Glutamatergic neuron (in vitro differentiated cells): ENCODE results near the gene DNMT3L. TPM values are rescaled to one million over a fixed set of nuclear protein-coding genes. Genes with fewer than 3 reads are reported as not detected.
A peak's percentile ranks its signal among the peaks of the same experiment; 100 is the strongest.

Experiments used
- DNase-seq: peaks from one replicate; pipeline ENCODE4 v3.0.0; 2022
- H3K27ac Mint-ChIP-seq: one replicate; pipeline ENCODE4 v1.8.0; 2020; ENCODE audit warnings: mild to moderate bottlenecking, mixed read lengths, inconsistent platforms; ENCODE audit not compliant: unreplicated experiment
- H3K27me3 Mint-ChIP-seq: one replicate; pipeline ENCODE4 v1.8.0; 2020; ENCODE audit warnings: mild to moderate bottlenecking, moderate library complexity, mixed read lengths, inconsistent platforms; ENCODE audit not compliant: unreplicated experiment
- H3K36me3 Mint-ChIP-seq: one replicate; pipeline ENCODE4 v1.8.0; 2020; ENCODE audit warnings: mild to moderate bottlenecking, mixed read lengths, inconsistent platforms; ENCODE audit not compliant: unreplicated experiment
- H3K4me1 Mint-ChIP-seq: one replicate; pipeline ENCODE4 v1.8.0; 2020; ENCODE audit warnings: mild to moderate bottlenecking, low read depth, mixed read lengths, inconsistent platforms; ENCODE audit not compliant: unreplicated experiment
- H3K4me3 Mint-ChIP-seq: one replicate; pipeline ENCODE4 v1.8.0; 2020; ENCODE audit warnings: mild to moderate bottlenecking, mixed read lengths, inconsistent platforms; ENCODE audit not compliant: unreplicated experiment
- H3K9me3 Mint-ChIP-seq: one replicate; pipeline ENCODE4 v1.8.0; 2020; ENCODE audit warnings: mild to moderate bottlenecking, moderate library complexity, mixed read lengths, inconsistent platforms; ENCODE audit not compliant: unreplicated experiment
- total RNA-seq: library from RNA; stranded (reverse); fragmentation: NEBNext Ultra II Directional; extraction: Animal tissue kit (Norgen Biotek cat#: 25700); gene quantifications from one replicate; pipeline ENCODE4 v1.2.1, GENCODE V29; 2021; ENCODE audit not compliant: unreplicated experiment
- TF ChIP-seq, protein P1 (sequence below): fragments of 200-600 bp; sonication (generic); IDR thresholded peaks from one replicate; pipeline ENCODE4 v1.5.0; 2021; ENCODE audit not compliant: partially characterized antibody, unreplicated experiment

DNMT3L gene
- total RNA-seq, 1 donor from 2014 or later, result not detected

DNA sequence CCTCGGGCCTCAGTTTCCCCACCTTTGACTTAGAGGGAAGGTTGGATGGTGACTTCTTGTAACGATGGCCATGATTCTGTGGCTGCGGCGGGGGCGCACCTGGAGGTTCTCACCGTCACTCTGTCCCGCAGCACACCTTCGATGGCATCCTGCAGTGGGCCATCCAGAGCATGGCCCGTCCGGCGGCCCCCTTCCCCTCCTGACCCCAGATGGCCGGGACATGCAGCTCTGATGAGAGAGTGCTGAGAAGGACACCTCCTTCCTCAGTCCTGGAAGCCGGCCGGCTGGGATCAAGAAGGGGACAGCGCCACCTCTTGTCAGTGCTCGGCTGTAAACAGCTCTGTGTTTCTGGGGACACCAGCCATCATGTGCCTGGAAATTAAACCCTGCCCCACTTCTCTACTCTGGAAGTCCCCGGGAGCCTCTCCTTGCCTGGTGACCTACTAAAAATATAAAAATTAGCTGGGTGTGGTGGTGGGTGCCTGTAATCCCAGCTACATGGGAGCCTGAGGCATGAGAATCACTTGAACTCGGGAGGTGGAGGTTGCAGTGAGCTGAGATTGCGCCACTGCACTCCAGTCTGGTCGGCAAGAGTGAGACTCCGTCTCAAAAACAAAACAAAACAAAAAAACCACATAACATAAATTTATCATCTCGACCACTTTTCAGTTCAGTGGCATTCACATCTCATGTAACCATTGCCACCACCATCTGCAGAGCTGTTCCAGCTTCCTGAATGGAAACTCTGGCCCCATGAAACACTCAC is 36.0 kb upstream of the DNMT3L start:
- no peak overlapping the region for H3K27ac Mint-ChIP-seq
- H3K27me3 Mint-ChIP-seq, result peaks cover 10% of the 10 kb centered on the region
- H3K4me3 Mint-ChIP-seq, result no peak overlapping the region
- peak; percentile 93 for DNase-seq
- TF ChIP-seq, protein P1, sequence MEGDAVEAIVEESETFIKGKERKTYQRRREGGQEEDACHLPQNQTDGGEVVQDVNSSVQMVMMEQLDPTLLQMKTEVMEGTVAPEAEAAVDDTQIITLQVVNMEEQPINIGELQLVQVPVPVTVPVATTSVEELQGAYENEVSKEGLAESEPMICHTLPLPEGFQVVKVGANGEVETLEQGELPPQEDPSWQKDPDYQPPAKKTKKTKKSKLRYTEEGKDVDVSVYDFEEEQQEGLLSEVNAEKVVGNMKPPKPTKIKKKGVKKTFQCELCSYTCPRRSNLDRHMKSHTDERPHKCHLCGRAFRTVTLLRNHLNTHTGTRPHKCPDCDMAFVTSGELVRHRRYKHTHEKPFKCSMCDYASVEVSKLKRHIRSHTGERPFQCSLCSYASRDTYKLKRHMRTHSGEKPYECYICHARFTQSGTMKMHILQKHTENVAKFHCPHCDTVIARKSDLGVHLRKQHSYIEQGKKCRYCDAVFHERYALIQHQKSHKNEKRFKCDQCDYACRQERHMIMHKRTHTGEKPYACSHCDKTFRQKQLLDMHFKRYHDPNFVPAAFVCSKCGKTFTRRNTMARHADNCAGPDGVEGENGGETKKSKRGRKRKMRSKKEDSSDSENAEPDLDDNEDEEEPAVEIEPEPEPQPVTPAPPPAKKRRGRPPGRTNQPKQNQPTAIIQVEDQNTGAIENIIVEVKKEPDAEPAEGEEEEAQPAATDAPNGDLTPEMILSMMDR, result peak; percentile 68
- H3K36me3 Mint-ChIP-seq, result no peaks in the 10 kb centered on the region
- H3K9me3 Mint-ChIP-seq, result no peaks in the 10 kb centered on the region
- peaks cover 2% of the 10 kb centered on the region for H3K4me1 Mint-ChIP-seq

DNA sequence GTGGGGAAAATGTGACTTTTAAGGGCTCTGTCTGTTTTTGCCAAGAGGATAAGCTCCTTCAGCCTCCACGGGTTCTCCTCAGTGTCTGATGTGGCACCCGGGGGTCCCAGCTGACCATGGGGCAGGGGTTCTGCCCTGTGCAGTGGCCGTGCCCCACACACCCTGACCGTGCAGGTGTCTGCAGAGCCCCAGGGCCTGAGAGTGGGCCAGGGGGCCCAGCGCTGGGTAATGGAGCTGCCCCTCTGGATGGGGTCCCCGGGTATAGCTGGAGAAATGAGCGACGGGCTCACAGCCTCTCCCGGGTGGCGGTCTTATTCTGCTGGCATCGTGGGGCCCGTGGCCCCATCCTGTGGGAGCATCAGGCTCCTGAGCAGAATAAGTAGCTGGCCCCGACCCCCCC is 35.2 kb upstream of the DNMT3L start:
- H3K27me3 Mint-ChIP-seq, result peaks cover 10% of the 10 kb centered on the region
- peaks cover 2% of the 10 kb centered on the region for H3K4me1 Mint-ChIP-seq
- no peaks in the 10 kb centered on the region for H3K36me3 Mint-ChIP-seq
- DNase-seq, result no peak
- H3K27ac Mint-ChIP-seq, result no peak overlapping the region
- H3K9me3 Mint-ChIP-seq, result peaks cover 2% of the 10 kb centered on the region
- H3K4me3 Mint-ChIP-seq, result no peak overlapping the region
- TF ChIP-seq, protein P1, result no peak

DNA sequence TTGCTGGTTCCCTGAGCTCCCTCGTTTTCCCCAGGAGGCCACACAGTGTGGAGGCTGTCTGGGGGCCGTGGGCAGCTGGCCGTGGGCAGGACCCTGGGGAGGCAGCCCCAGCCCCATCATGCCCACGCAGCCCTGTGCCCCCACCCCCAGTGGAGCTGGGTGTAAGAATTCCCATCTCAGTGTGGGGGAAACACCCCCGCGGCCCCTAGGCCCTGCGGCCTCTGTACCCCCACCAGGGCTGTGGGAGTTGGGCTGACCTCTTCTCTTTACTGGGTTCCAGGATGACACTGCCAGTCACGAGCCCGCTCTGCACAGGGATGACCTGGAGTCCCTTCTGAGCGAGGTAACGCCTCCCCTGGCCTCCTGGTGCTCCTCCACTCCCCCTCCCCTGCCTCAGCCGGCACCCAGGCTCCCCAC is 34.4 kb upstream of the DNMT3L start:
- Mint-ChIP-seq H3K4me1 (peaks cover 2% of the 10 kb centered on the region), H3K36me3 (no peaks in the 10 kb centered on the region), H3K27me3 (peaks cover 10% of the 10 kb centered on the region), H3K27ac (no peak overlapping the region), H3K4me3 (no peak overlapping the region), H3K9me3 (peaks cover 2% of the 10 kb centered on the region)
- TF ChIP-seq, protein P1, result no peak
- no peak for DNase-seq

DNA sequence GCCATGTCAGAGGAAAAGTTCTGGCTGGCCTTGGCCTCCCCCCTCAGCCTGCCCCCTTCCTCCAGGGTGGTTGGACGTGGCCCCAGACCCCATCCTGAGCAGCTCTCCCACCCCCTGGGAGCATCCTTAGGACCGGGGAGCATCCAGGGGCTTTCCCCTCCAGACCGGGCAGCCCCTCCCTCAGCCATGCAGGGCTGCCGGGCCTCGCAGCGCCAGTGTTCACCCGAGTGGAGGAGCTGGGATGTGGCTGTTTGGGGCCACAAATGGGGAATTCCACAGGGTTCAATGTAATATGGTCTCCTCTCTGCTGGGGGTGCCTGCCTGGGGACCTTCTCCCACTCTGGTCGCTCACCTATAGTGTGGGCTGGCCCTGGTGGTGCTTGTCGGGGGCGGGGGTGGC is 33.9 kb upstream of the DNMT3L start:
- Mint-ChIP-seq H3K4me1 (peaks cover 2% of the 10 kb centered on the region), H3K27me3 (peaks cover 10% of the 10 kb centered on the region), H3K9me3 (peaks cover 2% of the 10 kb centered on the region), H3K4me3 (no peak overlapping the region), H3K36me3 (no peaks in the 10 kb centered on the region), H3K27ac (no peak overlapping the region)
- TF ChIP-seq, protein P1, result no peak
- DNase-seq, result no peak

DNA sequence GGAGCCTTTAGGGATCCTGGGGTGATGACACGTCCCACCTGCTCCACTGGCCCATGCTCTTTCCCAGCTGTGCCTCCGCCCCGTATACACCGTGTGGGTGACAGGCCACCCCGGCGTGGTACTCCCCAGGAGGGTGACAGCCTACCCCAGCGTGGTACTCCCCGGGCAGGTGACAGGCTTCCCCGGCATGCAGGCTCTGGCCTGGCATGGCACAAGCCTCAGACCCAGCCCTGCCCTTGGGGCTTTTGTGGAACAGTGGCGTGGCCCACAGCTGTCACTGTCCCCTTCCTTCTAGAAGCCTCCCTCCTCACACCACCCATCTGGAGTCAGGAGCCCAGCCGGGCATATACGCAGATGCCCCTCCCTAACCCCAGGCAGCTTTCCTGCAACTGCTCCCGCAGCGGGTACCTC is 33.5 kb upstream of the DNMT3L start:
- Mint-ChIP-seq H3K27me3 (peaks cover 10% of the 10 kb centered on the region), H3K36me3 (no peaks in the 10 kb centered on the region), H3K4me1 (peaks cover 2% of the 10 kb centered on the region), H3K27ac (peak overlapping the region; percentile 38), H3K4me3 (no peak overlapping the region), H3K9me3 (peaks cover 2% of the 10 kb centered on the region)
- TF ChIP-seq, protein P1, result no peak
- peak; percentile 60 for DNase-seq
